ENCODE measurements around the gene DARS2. TPM values are rescaled to one million over a fixed set of nuclear protein-coding genes. Genes with fewer than 3 reads are reported as not detected.
"Not testable (repeated sequence)": the region's sequence is repeated elsewhere in the genome, so short reads cannot be mapped to it uniquely, and the experiment has no call there.

DARS2 gene
- total RNA-seq, 1 donor from 2014 or later = 14.7 TPM

GRCh38 chr1:173862146-173862768 lies 37.8 kb downstream of the DARS2 start:
- DNase-seq (ENCODE audit: low spot score) = not testable (repeated sequence)

GRCh38 chr1:173862769-173863223 lies 38.3 kb downstream of the DARS2 start:
- DNase-seq (ENCODE audit: low spot score) = no peak

GRCh38 chr1:173863224-173864161 lies 39.0 kb downstream of the DARS2 start:
- no peak for DNase-seq (ENCODE audit: low spot score)

DNA sequence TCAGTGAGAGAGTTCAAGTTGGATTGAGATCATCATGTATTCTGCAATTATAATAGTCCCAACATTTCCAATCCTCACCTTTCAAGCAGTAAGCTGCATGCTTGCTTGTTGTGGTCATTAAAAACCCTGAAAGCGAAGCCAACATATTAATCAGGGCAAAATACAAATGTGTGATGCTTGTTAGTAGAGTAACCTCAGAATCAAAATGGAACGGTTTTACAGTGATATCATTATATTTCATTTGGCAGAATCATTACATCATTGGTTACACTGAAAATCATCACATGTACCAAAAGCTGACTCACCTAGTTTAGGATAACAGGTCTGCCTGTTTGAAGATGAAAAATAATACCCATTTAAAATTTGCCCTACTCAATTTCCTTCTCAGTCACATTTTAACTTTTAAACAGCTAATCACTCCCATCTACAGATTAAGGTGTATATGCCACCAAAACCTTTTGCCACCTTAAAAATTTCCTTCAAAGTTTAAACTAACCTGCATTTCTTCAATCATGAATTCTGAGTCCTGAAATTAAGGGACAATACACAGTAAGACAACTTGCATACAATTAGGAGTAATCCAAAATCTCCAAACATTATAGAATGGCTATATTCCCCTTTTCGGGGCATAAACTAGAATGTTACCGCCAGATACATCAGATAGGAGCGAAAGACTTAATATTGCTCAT lies 39.9 kb downstream of the DARS2 start:
- DNase-seq (ENCODE audit: low spot score) = no peak

GRCh38 chr1:173865468-173866164 lies 41.1 kb downstream of the DARS2 start:
- no peak for DNase-seq (ENCODE audit: low spot score)

GRCh38 chr1:173866413-173867115 lies 42.1 kb downstream of the DARS2 start:
- no peak for DNase-seq (ENCODE audit: low spot score)

GRCh38 chr1:173867141-173867752 lies 42.8 kb downstream of the DARS2 start:
- DNase-seq (ENCODE audit: low spot score) = no peak

- peak; percentile 99 for DNase-seq (ENCODE audit: low spot score)
These were observed 43.3 kb downstream of the DARS2 start, which contains the start of gene GAS5 for GRCh38 chr1:173867753-173868265. TSS of gene GAS5 (minus strand) at chr1:173867989.

- DNase-seq (ENCODE audit: low spot score) = peak; percentile 96
These were observed 44.0 kb downstream of the DARS2 start, which contains the start of gene ZBTB37 for GRCh38 chr1:173868266-173869020. TSS of gene ZBTB37 (plus strand) at chr1:173868380. CDS start at chr1:173870226, 1,846 bp downstream.

DNA sequence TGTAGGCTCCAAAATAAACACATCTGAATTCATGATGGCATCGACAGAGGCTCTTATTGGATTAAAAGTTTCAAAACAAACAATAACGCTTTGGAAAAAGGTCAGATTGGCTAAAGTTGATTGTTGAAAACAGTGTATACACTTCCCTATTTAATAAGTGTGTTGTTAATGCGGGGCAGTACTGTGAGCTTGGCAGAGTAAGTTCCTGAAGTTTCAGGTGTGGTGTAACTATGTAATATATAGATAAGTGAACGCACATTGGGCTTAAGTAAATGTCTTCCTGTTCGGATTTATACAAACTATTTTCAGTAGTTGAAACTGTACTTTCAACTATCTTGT lies 44.5 kb downstream of the DARS2 start:
- no peak for DNase-seq (ENCODE audit: low spot score)

DNA sequence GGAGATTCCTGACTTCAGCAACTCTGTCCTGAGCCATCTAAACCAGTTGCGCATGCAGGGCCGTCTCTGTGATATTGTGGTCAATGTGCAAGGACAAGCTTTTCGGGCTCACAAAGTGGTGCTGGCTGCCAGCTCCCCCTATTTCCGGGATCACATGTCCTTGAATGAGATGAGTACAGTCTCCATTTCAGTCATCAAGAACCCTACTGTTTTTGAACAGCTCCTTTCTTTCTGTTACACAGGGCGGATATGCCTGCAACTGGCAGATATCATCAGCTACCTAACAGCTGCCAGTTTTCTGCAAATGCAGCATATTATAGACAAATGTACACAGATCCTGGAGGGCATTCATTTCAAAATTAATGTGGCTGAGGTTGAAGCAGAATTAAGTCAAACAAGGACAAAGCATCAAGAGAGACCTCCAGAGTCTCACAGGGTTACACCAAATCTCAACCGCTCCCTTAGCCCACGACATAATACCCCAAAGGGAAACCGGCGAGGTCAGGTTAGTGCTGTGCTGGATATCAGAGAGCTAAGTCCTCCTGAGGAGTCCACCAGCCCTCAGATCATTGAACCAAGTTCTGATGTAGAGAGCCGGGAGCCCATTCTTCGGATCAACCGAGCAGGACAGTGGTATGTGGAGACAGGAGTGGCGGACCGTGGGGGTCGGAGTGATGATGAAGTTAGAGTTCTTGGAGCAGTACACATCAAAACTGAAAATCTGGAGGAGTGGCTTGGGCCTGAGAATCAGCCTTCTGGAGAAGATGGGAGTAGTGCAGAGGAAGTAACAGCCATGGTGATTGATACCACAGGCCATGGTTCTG lies 46.0 kb downstream of the DARS2 start:
- DNase-seq (ENCODE audit: low spot score) = no peak

DNA sequence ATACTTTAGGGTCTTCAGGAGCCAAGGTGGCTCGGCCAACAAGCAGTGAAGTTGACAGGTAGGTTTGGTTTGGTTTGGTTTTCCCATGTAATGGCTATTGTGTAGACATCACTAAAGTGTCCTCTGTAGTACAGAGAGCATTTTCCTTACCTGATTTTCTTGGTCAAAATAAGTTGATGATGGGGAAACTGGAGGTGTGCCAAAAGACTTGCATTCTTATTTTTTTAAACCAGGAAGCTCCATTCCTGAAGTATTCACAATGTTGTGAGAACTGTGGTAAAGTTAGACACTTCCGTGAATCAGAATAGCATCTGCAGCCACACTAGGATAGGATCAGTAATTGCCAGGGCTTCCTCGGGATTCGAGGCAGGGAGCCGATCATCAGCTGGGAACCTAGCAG lies 46.6 kb downstream of the DARS2 start:
- DNase-seq (ENCODE audit: low spot score) = no peak

DNA sequence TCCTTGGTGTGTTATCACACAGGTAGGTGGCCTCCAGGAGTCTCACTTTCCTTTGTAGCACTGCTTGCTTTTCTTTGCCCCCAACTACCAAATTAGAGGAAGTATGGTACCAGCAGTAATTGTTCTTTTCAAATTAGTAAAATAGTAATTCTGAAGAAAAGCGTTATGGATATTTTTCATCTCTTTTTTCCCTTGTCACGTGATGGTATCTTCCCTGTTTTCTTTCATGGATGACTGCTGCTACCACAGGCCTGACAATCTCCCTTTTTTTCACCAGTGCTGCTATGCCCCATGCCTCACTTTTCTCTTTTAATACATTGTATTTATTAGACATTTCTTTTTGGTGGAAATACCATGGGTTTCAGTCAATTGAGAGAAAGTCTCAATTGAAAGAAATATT lies 47.0 kb downstream of the DARS2 start:
- DNase-seq (ENCODE audit: low spot score) = no peak

GRCh38 chr1:173876732-173877131 lies 52.3 kb downstream of the DARS2 start:
- no peak for DNase-seq (ENCODE audit: low spot score)

GRCh38 chr1:173878251-173878650 lies 53.8 kb downstream of the DARS2 start:
- DNase-seq (ENCODE audit: low spot score) = no peak

- not testable (repeated sequence) for DNase-seq (ENCODE audit: low spot score)
These were observed 56.6 kb downstream of the DARS2 start for GRCh38 chr1:173881117-173881516.

DNA sequence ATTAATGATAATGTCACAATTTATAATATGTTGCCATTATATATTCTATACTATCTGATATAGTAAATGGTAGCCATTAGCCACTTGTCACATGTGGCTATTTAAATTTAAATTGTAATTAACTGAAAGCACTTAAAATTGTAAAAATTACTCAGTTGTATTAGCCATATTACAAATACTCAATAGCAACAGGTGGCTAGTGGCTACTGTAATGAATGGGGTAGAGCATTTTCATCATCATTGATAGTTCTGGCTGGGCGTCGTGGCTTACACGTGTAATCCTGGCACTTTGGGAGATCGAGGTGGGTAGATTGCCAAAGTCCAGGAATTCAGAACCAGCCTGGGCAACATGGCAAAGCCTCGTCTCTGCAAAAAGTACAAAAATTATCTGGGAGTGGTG lies 60.2 kb downstream of the DARS2 start:
- DNase-seq (ENCODE audit: low spot score) = no peak
